Neural progenitor cell (in vitro differentiated cells): ENCODE results near the gene USP34. TPM values are rescaled to one million over a fixed set of nuclear protein-coding genes. Genes with fewer than 3 reads are reported as not detected.
"Not testable (repeated sequence)": the region's sequence is repeated elsewhere in the genome, so short reads cannot be mapped to it uniquely, and the experiment has no call there.

ENCODE experiments used
- DNase-seq: peaks from one replicate; pipeline ENCODE4 v3.0.0-alpha.2; 2016; ENCODE audit warnings: low spot score
- H2AFZ ChIP-seq: fragments of 200-600 bp; sonication (generic); replicated peaks from 2 replicates; pipeline ENCODE4 v1.6.1; 2016; ENCODE audit warnings: antibody characterized with exemption
- H3F3A ChIP-seq: fragments of 200-600 bp; sonication (generic); 2 replicates; pipeline ENCODE4 v1.6.1; 2016; ENCODE audit warnings: antibody characterized with exemption, low read depth
- H3K27ac ChIP-seq: fragments of 200-600 bp; sonication (generic); 2 replicates; pipeline ENCODE4 v1.5.1; 2016; ENCODE audit warnings: mild to moderate bottlenecking
- H3K27me3 ChIP-seq: fragments of 200-600 bp; sonication (generic); 2 replicates; pipeline ENCODE4 v1.6.1; 2016; ENCODE audit warnings: mild to moderate bottlenecking, moderate library complexity
- H3K36me3 ChIP-seq: fragments of 200-600 bp; sonication (generic); 2 replicates; pipeline ENCODE4 v1.5.1; 2016
- H3K4me1 ChIP-seq: fragments of 200-600 bp; sonication (generic); 2 replicates; pipeline ENCODE4 v1.6.1; 2016; ENCODE audit warnings: mixed run types
- H3K4me2 ChIP-seq: fragments of 200-600 bp; sonication (generic); 2 replicates; pipeline ENCODE4 v1.6.1; 2016
- H3K4me3 ChIP-seq: fragments of 200-600 bp; sonication (generic); 2 replicates; pipeline ENCODE4 v1.5.1; 2016
- H3K79me2 ChIP-seq: fragments of 200-600 bp; sonication (generic); 2 replicates; pipeline ENCODE4 v1.6.1; 2016; ENCODE audit warnings: low read depth
- H3K9ac ChIP-seq: fragments of 200-600 bp; sonication (generic); 2 replicates; pipeline ENCODE4 v1.6.1; 2016
- H3K9me3 ChIP-seq: fragments of 200-600 bp; sonication (generic); 2 replicates; pipeline ENCODE4 v1.5.1; 2016; ENCODE audit warnings: low read depth
- H4K20me1 ChIP-seq: fragments of 200-600 bp; sonication (generic); 2 replicates; pipeline ENCODE4 v1.6.1; 2016; ENCODE audit warnings: low read depth
- H3K27ac Mint-ChIP-seq: 3 replicates; pipeline ENCODE4 v1.8.0; 2021; ENCODE audit warnings: mixed read lengths
- H3K27me3 Mint-ChIP-seq: 2 replicates; pipeline ENCODE4 v1.8.0; 2022; ENCODE audit warnings: low read depth, mild to moderate bottlenecking, inconsistent platforms, moderate library complexity, mixed read lengths; ENCODE audit not compliant: insufficient read depth
- H3K36me3 Mint-ChIP-seq: 3 replicates; pipeline ENCODE4 v1.8.0; 2021; ENCODE audit warnings: mixed read lengths
- H3K4me1 Mint-ChIP-seq: 3 replicates; pipeline ENCODE4 v1.8.0; 2021; ENCODE audit warnings: mixed read lengths
- H3K4me3 Mint-ChIP-seq: 3 replicates; pipeline ENCODE4 v1.8.0; 2021; ENCODE audit warnings: mild to moderate bottlenecking, moderate library complexity, mixed read lengths
- H3K9me3 Mint-ChIP-seq: 3 replicates; pipeline ENCODE4 v1.8.0; 2020; ENCODE audit warnings: mixed read lengths
- EZH2 ChIP-seq: fragments of 200-600 bp; sonication (generic); IDR thresholded peaks from 2 replicates; pipeline ENCODE4 v1.6.1; 2017; ENCODE audit warnings: antibody characterized with exemption, mild to moderate bottlenecking, moderate library complexity
- EZH2phosphoT487 ChIP-seq: fragments of 200-600 bp; sonication (generic); IDR thresholded peaks from 2 replicates; pipeline ENCODE4 v1.6.1; 2017; ENCODE audit warnings: antibody characterized with exemption
- total RNA-seq: library from RNA; depleted of rRNA; stranded (reverse); fragments of >200 nt; gene quantifications from 2 replicates; pipeline ENCODE4 v1.2.3, GENCODE V29; 2015; ENCODE audit warnings: low replicate concordance
- TF ChIP-seq, protein P1 (sequence below): fragments of 200-600 bp; sonication (generic); IDR thresholded peaks from 2 replicates; pipeline ENCODE4 v1.5.1; 2017; ENCODE audit warnings: antibody characterized with exemption, mild to moderate bottlenecking

Gene USP34
- total RNA-seq, 1 donor from 2014 or later, result 162 TPM

DNA sequence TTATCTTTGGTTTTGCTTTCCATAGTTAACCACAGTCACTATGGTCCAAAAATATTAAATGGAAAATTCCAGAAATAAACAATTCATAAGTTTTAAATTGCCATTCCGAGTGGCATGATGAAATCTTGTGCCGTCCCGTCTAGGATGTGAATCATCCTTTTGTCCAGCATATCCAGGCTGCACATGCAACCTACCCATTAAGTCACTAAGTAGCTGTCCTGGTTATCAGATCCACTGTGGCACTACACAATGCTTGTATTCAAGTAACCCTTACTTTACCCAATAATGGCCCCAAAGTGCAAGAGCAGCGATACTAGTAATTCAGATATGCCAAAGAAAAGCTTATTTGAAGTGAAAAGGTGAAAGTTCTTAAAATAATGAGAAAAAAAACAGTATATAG is 10.7 kb downstream of the USP34 start:
- Mint-ChIP-seq H3K4me3 (no peak overlapping the region), H3K27ac (no peak overlapping the region), H3K36me3 (peaks cover 18% of the 10 kb centered on the region), H3K9me3 (no peaks in the 10 kb centered on the region), H3K4me1 (peaks cover 15% of the 10 kb centered on the region), H3K27me3 (no peaks in the 10 kb centered on the region)
- H3K4me3 ChIP-seq, result no peak overlapping the region
- no peak overlapping the region for H3K9ac ChIP-seq
- H3K9me3 ChIP-seq, result no peaks in the 10 kb centered on the region
- H4K20me1 ChIP-seq, result peaks cover 100% of the 10 kb centered on the region
- DNase-seq, result no peak
- no peaks in the 10 kb centered on the region for H3K36me3 ChIP-seq
- no peaks in the 10 kb centered on the region for H3K27me3 ChIP-seq
- peaks cover 10% of the 10 kb centered on the region for H3K4me1 ChIP-seq
- no peak overlapping the region for H3K27ac ChIP-seq
- TF ChIP-seq EZH2 (no peak), EZH2phosphoT487 (no peak)
- TF ChIP-seq, protein P1, sequence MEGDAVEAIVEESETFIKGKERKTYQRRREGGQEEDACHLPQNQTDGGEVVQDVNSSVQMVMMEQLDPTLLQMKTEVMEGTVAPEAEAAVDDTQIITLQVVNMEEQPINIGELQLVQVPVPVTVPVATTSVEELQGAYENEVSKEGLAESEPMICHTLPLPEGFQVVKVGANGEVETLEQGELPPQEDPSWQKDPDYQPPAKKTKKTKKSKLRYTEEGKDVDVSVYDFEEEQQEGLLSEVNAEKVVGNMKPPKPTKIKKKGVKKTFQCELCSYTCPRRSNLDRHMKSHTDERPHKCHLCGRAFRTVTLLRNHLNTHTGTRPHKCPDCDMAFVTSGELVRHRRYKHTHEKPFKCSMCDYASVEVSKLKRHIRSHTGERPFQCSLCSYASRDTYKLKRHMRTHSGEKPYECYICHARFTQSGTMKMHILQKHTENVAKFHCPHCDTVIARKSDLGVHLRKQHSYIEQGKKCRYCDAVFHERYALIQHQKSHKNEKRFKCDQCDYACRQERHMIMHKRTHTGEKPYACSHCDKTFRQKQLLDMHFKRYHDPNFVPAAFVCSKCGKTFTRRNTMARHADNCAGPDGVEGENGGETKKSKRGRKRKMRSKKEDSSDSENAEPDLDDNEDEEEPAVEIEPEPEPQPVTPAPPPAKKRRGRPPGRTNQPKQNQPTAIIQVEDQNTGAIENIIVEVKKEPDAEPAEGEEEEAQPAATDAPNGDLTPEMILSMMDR, result no peak
- H2AFZ ChIP-seq, result no peak overlapping the region
- no peak overlapping the region for H3K4me2 ChIP-seq
- H3K79me2 ChIP-seq, result peaks cover 100% of the 10 kb centered on the region
- peaks cover 16% of the 10 kb centered on the region for H3F3A ChIP-seq

DNA sequence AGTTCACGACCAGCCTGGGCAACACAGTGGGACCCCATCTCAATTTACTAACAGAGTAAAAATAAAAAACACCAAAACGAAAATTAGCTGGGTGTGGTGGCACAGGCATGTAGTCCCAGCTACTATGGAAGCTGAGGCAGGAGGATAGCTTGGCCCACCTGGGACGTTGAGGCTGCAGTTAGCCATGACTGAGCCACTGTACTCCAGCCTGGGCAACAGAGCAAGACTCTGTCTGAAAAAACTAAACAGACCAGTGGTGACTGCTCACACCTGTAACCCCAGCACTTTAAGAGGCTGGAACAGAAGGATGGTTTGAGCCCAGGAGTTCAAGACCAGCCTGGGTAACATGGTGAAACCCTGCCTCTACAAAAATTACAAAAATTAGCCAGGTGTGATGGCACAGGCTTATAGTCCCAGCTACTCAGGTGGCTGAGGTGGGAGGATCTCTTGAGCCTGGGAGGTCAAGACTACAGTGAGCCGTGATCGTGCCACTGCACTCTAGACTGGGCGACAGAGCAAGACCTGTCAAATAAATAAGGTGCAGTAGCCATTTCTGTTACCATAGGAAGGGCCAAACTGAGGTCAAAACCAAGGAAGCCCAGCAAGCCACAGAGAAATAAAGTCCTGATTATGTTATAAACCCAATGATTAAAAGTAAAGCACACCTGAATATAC is 14.0 kb downstream of the USP34 start:
- H3K27ac Mint-ChIP-seq, result no peak overlapping the region
- TF ChIP-seq, protein P1, result no peak
- no peak for TF ChIP-seq EZH2
- no peak for TF ChIP-seq EZH2phosphoT487
- no peak overlapping the region for H3K4me3 Mint-ChIP-seq
- no peak for DNase-seq
- Histone ChIP-seq H3K4me3 (no peak overlapping the region), H3K4me1 (no peaks in the 10 kb centered on the region), H3K9ac (no peak overlapping the region), H2AFZ (no peak overlapping the region), H3K27ac (no peak overlapping the region), H3K9me3 (no peaks in the 10 kb centered on the region), H3K4me2 (no peak overlapping the region), H3K27me3 (no peaks in the 10 kb centered on the region), H3K36me3 (no peaks in the 10 kb centered on the region), H4K20me1 (peaks cover 89% of the 10 kb centered on the region), H3F3A (no peaks in the 10 kb centered on the region), H3K79me2 (peaks cover 100% of the 10 kb centered on the region)
- peaks cover 5% of the 10 kb centered on the region for H3K4me1 Mint-ChIP-seq
- H3K9me3 Mint-ChIP-seq, result peaks cover 3% of the 10 kb centered on the region
- no peaks in the 10 kb centered on the region for H3K27me3 Mint-ChIP-seq
- peaks cover 23% of the 10 kb centered on the region for H3K36me3 Mint-ChIP-seq

DNA sequence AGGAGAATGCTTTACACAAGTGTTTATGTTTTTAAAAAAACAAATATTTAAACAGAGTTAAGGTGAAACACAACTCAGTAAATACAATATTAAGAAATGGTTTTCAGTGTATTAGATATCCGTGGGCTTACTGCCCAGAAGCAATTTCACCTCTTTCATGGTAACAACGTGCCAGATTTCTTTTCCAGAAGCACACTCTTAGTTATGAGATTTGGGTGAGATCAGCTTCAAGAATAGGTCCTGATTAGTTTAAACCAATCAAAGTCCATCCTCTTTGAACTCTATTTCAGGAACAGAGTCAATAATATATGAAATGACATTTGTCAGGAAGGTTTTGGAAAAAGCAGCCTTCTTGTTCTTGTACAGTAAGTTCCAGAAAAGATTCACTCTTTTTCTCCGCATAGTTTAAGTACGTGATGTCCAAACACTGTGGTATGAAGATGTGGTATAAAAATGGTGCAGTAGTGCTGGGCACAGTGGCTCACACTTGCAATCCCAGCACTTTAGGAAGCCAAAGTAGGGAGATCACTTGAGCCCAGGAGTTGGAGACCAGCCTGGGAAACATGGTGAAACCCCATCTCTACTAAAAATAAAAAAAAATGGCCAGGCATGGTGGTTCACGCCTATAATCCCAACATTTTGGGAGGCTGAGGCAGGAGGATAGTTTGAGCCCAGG is 14.7 kb downstream of the USP34 start:
- no peaks in the 10 kb centered on the region for H3F3A ChIP-seq
- H3K9ac ChIP-seq, result no peak overlapping the region
- no peak overlapping the region for H3K27ac Mint-ChIP-seq
- TF ChIP-seq EZH2phosphoT487 (no peak), EZH2 (no peak)
- TF ChIP-seq, protein P1, result no peak
- no peaks in the 10 kb centered on the region for H3K27me3 Mint-ChIP-seq
- peaks cover 5% of the 10 kb centered on the region for H3K4me1 Mint-ChIP-seq
- no peak overlapping the region for H3K4me3 Mint-ChIP-seq
- no peak overlapping the region for H3K4me2 ChIP-seq
- no peaks in the 10 kb centered on the region for H3K36me3 ChIP-seq
- H3K79me2 ChIP-seq, result peaks cover 99% of the 10 kb centered on the region
- H3K9me3 Mint-ChIP-seq, result peaks cover 8% of the 10 kb centered on the region
- peaks cover 82% of the 10 kb centered on the region for H4K20me1 ChIP-seq
- DNase-seq, result no peak
- H3K27ac ChIP-seq, result no peak overlapping the region
- peaks cover 26% of the 10 kb centered on the region for H3K36me3 Mint-ChIP-seq
- no peaks in the 10 kb centered on the region for H3K27me3 ChIP-seq
- no peak overlapping the region for H2AFZ ChIP-seq
- H3K4me1 ChIP-seq, result no peaks in the 10 kb centered on the region
- no peak overlapping the region for H3K4me3 ChIP-seq
- no peaks in the 10 kb centered on the region for H3K9me3 ChIP-seq

DNA sequence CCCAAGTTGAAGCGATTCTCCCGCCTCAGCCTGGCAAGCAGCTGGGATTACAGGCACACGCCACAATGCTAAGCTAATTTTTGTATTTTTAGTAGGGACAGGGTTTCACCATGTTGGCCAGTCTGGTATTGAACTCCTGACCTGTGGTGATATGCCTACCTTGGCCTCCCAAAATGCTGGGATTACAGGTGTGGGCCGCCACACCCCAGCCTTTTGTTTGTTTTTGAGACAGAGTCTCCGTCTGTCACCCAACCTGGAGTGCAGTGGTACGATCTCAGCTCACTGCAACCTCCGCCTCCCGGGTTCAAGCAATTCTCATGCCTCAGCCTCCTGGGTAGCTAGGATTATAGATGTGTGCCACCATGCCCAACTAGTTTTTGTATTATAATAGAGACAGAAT is 15.9 kb downstream of the USP34 start:
- not testable (repeated sequence) for H3K4me3 ChIP-seq, H3K4me1 Mint-ChIP-seq, H3K27ac ChIP-seq, H2AFZ ChIP-seq, H3K4me1 ChIP-seq, H3K9ac ChIP-seq, H3K36me3 ChIP-seq, H3K27me3 ChIP-seq, H3K9me3 ChIP-seq, H3F3A ChIP-seq, DNase-seq, H3K4me2 ChIP-seq, H3K27ac Mint-ChIP-seq, H3K4me3 Mint-ChIP-seq, H3K27me3 Mint-ChIP-seq
- Histone ChIP-seq H3K79me2 (peaks cover 99% of the 10 kb centered on the region), H4K20me1 (peaks cover 70% of the 10 kb centered on the region)
- Mint-ChIP-seq H3K9me3 (peaks cover 19% of the 10 kb centered on the region), H3K36me3 (peaks cover 29% of the 10 kb centered on the region)
